ENCODE measurements around the gene APBA2.

Gene APBA2

DNA sequence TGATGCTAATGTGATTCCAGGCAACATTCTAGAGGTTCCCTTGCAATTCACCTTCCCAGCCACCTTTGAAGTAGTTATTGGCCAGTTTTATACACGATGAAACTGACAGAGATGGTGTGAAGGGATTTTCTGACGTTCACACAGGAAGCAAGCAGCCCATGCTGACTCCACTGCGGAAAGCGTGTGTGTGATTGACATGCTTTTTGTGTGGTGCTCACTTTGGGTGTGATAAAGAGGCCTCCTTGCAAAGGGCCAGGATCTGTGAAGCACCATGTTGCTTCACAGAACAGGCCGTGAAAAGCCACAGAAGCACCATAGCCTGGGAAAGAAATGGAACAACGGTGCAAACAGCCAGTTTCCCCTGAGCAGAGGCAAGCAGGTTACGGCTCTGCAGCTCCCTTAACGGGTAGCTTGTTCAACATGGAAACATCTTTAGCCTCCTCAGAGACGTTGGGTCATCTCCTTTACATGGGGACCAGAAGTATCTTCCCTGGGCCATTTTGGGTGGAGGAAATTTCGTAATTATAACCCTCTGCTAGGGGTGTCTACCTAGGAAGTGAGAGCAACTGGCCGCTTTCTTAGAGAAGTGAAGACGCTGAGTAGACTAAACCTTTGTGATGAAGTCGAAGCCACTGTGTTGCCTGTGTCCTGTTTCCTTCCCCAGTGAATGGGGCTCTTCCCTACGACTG is 108.5 kb downstream of the APBA2 start:
- no peaks in the 10 kb centered on the region for H3K36me3 ChIP-seq (ENCODE audit: control insufficient read depth in 2 of 2, insufficient read depth in 1 of 2, low read length in 2 of 2)
- H3K4me1 ChIP-seq (ENCODE audit: control insufficient read depth, insufficient read depth, low read length), result no peaks in the 10 kb centered on the region
- CTCF ChIA-PET, result no interaction called here
- no peak for TF ChIP-seq ZNF701 (tag by site-specific recombination; IDR thresholded peaks at IDR 0.05)
- TF ChIP-seq ZIC2 (tag by site-specific recombination; IDR thresholded peaks at IDR 0.05), result no peak
- TF ChIP-seq, protein P1, sequence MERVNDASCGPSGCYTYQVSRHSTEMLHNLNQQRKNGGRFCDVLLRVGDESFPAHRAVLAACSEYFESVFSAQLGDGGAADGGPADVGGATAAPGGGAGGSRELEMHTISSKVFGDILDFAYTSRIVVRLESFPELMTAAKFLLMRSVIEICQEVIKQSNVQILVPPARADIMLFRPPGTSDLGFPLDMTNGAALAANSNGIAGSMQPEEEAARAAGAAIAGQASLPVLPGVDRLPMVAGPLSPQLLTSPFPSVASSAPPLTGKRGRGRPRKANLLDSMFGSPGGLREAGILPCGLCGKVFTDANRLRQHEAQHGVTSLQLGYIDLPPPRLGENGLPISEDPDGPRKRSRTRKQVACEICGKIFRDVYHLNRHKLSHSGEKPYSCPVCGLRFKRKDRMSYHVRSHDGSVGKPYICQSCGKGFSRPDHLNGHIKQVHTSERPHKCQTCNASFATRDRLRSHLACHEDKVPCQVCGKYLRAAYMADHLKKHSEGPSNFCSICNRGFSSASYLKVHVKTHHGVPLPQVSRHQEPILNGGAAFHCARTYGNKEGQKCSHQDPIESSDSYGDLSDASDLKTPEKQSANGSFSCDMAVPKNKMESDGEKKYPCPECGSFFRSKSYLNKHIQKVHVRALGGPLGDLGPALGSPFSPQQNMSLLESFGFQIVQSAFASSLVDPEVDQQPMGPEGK (tag by site-specific recombination; IDR thresholded peaks at IDR 0.05), result no peak
- TF ChIP-seq ZNF791 (tag by site-specific recombination; IDR thresholded peaks at IDR 0.05), result no peak
- TF ChIP-seq ZNF433 (tag by site-specific recombination; IDR thresholded peaks at IDR 0.05; ENCODE audit: low read depth), result no peak
- TF ChIP-seq ZNF394 (tag by site-specific recombination; IDR thresholded peaks at IDR 0.05; ENCODE audit: borderline replicate concordance), result no peak
- TF ChIP-seq ZNF391 (tag by site-specific recombination; IDR thresholded peaks at IDR 0.05; ENCODE audit: borderline replicate concordance, low read depth), result no peak
- no peak for TF ChIP-seq ZNF426 (tag by site-specific recombination; IDR thresholded peaks at IDR 0.05)
- TF ChIP-seq, protein P2, sequence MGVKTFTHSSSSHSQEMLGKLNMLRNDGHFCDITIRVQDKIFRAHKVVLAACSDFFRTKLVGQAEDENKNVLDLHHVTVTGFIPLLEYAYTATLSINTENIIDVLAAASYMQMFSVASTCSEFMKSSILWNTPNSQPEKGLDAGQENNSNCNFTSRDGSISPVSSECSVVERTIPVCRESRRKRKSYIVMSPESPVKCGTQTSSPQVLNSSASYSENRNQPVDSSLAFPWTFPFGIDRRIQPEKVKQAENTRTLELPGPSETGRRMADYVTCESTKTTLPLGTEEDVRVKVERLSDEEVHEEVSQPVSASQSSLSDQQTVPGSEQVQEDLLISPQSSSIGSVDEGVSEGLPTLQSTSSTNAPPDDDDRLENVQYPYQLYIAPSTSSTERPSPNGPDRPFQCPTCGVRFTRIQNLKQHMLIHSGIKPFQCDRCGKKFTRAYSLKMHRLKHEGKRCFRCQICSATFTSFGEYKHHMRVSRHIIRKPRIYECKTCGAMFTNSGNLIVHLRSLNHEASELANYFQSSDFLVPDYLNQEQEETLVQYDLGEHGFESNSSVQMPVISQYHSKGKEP (tag by site-specific recombination; IDR thresholded peaks at IDR 0.05), result no peak
- H3K4me3 ChIP-seq (ENCODE audit: low read depth, low read length), result no peak overlapping the region
- POLR2A ChIA-PET, result no interaction called here
- H3K27ac ChIP-seq (ENCODE audit: extremely low read depth, low read depth, low read length), result no peak overlapping the region
- H3K9me3 ChIP-seq (ENCODE audit: control insufficient read depth, insufficient read depth, low read depth, low read length), result no peaks in the 10 kb centered on the region

DNA sequence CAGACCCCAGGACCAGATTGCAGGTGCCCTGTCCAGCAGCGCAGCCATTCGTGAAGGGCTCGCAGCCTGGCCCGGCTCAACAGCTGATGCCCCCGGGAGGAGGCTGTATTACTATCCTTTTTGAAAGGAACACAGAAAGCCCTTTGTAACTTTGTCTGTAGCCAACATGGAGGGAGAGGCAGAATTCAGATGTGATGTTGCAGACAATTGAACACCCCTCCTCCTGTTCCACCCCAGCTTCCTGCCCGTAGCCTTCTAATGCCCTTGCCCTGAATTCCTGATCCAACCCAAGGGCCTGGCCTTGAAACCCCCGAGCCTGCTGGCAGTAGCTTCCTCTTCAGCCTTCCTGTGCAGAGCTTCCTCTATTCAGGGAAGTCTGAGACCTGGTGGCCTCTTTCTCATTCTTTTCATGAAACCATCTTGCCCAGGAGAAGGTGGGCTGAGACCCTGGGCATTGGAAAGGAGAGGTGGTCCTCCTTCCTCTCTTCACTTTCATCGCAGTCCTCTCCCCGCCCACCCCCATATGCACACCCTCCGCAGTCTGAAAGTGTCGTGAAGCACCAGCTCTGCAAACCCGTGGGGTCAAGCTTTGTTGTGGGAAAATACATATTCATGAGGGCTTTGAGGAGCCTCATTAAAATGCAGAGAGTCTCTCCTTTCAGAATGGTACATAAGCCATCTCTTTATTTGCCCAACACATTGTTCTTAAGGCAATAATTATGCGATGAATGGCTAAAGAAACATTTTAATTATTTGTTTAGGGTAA is 109.2 kb downstream of the APBA2 start:
- Histone ChIP-seq H3K4me1 (ENCODE audit: control insufficient read depth, insufficient read depth, low read length) (no peaks in the 10 kb centered on the region), H3K4me3 (ENCODE audit: low read depth, low read length) (no peak overlapping the region), H3K27ac (ENCODE audit: extremely low read depth, low read depth, low read length) (no peak overlapping the region), H3K9me3 (ENCODE audit: control insufficient read depth, insufficient read depth, low read depth, low read length) (no peaks in the 10 kb centered on the region), H3K36me3 (ENCODE audit: control insufficient read depth in 2 of 2, insufficient read depth in 1 of 2, low read length in 2 of 2) (no peaks in the 10 kb centered on the region)
- CTCF ChIA-PET, result no interaction called here
- POLR2A ChIA-PET, result no interaction called here
- TF ChIP-seq ZNF785 (tag by site-specific recombination; IDR thresholded peaks at IDR 0.05) (no peak), SP7 (tag by site-specific recombination; IDR thresholded peaks at IDR 0.05) (no peak), ZBTB1 (tag by site-specific recombination; IDR thresholded peaks at IDR 0.05) (no peak), ZNF423 (tag by site-specific recombination; IDR thresholded peaks at IDR 0.05) (no peak), ZNF184 (tag by site-specific recombination; IDR thresholded peaks at IDR 0.05) (no peak), ZNF302 (tag by site-specific recombination; IDR thresholded peaks at IDR 0.05; ENCODE audit: low read depth) (no peak)
- TF ChIP-seq, protein P3, sequence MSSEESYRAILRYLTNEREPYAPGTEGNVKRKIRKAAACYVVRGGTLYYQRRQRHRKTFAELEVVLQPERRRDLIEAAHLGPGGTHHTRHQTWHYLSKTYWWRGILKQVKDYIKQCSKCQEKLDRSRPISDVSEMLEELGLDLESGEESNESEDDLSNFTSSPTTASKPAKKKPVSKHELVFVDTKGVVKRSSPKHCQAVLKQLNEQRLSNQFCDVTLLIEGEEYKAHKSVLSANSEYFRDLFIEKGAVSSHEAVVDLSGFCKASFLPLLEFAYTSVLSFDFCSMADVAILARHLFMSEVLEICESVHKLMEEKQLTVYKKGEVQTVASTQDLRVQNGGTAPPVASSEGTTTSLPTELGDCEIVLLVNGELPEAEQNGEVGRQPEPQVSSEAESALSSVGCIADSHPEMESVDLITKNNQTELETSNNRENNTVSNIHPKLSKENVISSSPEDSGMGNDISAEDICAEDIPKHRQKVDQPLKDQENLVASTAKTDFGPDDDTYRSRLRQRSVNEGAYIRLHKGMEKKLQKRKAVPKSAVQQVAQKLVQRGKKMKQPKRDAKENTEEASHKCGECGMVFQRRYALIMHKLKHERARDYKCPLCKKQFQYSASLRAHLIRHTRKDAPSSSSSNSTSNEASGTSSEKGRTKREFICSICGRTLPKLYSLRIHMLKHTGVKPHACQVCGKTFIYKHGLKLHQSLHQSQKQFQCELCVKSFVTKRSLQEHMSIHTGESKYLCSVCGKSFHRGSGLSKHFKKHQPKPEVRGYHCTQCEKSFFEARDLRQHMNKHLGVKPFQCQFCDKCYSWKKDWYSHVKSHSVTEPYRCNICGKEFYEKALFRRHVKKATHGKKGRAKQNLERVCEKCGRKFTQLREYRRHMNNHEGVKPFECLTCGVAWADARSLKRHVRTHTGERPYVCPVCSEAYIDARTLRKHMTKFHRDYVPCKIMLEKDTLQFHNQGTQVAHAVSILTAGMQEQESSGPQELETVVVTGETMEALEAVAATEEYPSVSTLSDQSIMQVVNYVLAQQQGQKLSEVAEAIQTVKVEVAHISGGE (tag by site-specific recombination; conservative IDR thresholded peaks at IDR 0.05; ENCODE audit: low read depth), result no peak
- TF ChIP-seq, protein P4, sequence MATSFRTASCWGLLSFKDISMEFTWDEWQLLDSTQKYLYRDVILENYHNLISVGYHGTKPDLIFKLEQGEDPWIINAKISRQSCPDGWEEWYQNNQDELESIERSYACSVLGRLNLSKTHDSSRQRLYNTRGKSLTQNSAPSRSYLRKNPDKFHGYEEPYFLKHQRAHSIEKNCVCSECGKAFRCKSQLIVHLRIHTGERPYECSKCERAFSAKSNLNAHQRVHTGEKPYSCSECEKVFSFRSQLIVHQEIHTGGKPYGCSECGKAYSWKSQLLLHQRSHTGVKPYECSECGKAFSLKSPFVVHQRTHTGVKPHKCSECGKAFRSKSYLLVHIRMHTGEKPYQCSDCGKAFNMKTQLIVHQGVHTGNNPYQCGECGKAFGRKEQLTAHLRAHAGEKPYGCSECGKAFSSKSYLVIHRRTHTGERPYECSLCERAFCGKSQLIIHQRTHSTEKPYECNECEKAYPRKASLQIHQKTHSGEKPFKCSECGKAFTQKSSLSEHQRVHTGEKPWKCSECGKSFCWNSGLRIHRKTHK (tag by site-specific recombination; IDR thresholded peaks at IDR 0.05), result no peak
